ENCODE measurements around the gene NAA50. TPM values are rescaled to one million over a fixed set of nuclear protein-coding genes. Genes with fewer than 3 reads are reported as not detected.

The NAA50 gene
- total and polyA plus RNA-seq, 2 donors (not counting 1 experiment from before 2014, with no cell fraction given): 27.6 to 116 TPM

- ATAC-seq (ENCODE audit: low read depth) (no peak), DNase-seq (no peak)
- Histone ChIP-seq H3K9ac (ENCODE audit: low read length) (no peak overlapping the region), H2AFZ (ENCODE audit: insufficient read depth, low read depth, low read length, poor library complexity, severe bottlenecking) (no peak overlapping the region), H3K27ac (ENCODE audit: low read length in 2 of 2) (no peak overlapping the region), H3K79me2 (ENCODE audit: control insufficient read depth, insufficient read depth, low read length) (peaks cover 88% of the 10 kb centered on the region), H3K4me1 (ENCODE audit: control insufficient read depth in 2 of 2, insufficient read depth in 2 of 2, low read length in 2 of 2) (peaks cover 3 to 4% of the 10 kb centered on the region in 2 donors), H4K20me1 (ENCODE audit: control insufficient read depth, insufficient read depth, low read length, poor library complexity, severe bottlenecking) (peaks cover 23% of the 10 kb centered on the region), H3K4me3 (ENCODE audit: control extremely low read depth in 1 of 5, extremely low read depth in 1 of 5, insufficient read depth in 1 of 5, low read depth in 2 of 5, low read length in 4 of 5) (no peak overlapping the region), H3K9me3 (ENCODE audit: control extremely low read depth in 1 of 3, control insufficient read depth in 2 of 3, insufficient read depth in 1 of 3, low read length in 2 of 3) (peaks cover 0 to 17% (median 16%) of the 10 kb centered on the region in 3 donors), H3K36me3 (replicated peaks in 1 of 2; ENCODE audit: control extremely low read depth in 1 of 2, control insufficient read depth in 1 of 2, extremely low read depth in 1 of 2, insufficient read depth in 2 of 2, low read length in 1 of 2) (peaks cover 0 to 15% of the 10 kb centered on the region in 2 experiments), H3K4me2 (replicated peaks; ENCODE audit: low read depth, low read length, poor library complexity, severe bottlenecking) (no peak overlapping the region), H3K27me3 (replicated peaks in 1 of 4; ENCODE audit: control extremely low read depth in 1 of 4, control insufficient read depth in 3 of 4, insufficient read depth in 4 of 4, low read length in 3 of 4) (no peaks in the 10 kb centered on the region)
- WGBS (ENCODE audit: insufficient coverage): 80% methylated on average over 1 of the region's 2 CpGs
- POLR2A ChIA-PET: no interaction called here
- Mint-ChIP-seq H3K27me3 (no peaks in the 10 kb centered on the region), H3K27ac (no peak overlapping the region), H3K9me3 (ENCODE audit: insufficient read depth) (peaks cover 12% of the 10 kb centered on the region), H3K4me3 (no peak overlapping the region), H3K4me1 (peaks cover 33% of the 10 kb centered on the region)
- CTCF ChIA-PET: no interaction called here
- TF ChIP-seq EZH2 (IDR thresholded peaks at IDR 0.05; ENCODE audit: borderline replicate concordance, insufficient read depth, low read depth, low read length, poor library complexity, severe bottlenecking): no peak
- TF ChIP-seq, protein P1, sequence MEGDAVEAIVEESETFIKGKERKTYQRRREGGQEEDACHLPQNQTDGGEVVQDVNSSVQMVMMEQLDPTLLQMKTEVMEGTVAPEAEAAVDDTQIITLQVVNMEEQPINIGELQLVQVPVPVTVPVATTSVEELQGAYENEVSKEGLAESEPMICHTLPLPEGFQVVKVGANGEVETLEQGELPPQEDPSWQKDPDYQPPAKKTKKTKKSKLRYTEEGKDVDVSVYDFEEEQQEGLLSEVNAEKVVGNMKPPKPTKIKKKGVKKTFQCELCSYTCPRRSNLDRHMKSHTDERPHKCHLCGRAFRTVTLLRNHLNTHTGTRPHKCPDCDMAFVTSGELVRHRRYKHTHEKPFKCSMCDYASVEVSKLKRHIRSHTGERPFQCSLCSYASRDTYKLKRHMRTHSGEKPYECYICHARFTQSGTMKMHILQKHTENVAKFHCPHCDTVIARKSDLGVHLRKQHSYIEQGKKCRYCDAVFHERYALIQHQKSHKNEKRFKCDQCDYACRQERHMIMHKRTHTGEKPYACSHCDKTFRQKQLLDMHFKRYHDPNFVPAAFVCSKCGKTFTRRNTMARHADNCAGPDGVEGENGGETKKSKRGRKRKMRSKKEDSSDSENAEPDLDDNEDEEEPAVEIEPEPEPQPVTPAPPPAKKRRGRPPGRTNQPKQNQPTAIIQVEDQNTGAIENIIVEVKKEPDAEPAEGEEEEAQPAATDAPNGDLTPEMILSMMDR (IDR thresholded peaks at IDR 0.05): no peak
- intact Hi-C loops (cut with micrococcal nuclease): no loop called here
Observed at GRCh38 chr3:113685956-113686721, 59.9 kb downstream of the NAA50 start.

DNA sequence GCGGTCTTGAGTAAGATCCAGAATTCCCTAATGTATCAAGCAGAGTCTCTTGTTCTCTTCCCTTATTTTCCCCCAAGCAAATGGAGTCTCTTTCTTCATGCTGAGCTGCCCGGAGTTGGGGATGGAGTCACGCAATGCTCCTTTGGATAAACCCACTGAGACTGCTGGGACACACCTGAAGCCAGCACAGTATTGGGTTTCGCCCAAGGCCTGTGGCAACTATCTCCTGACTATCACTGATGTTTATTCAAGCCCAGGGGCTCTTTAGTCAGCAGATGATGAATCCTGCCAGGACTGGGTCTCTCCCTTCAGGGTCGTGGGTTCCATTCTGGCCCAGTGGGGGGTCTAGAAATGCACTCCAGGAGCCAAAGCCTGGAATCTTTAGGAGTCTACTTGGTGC lies 60.9 kb downstream of the NAA50 start:
- H3K27me3 Mint-ChIP-seq: no peaks in the 10 kb centered on the region
- H2AFZ ChIP-seq (ENCODE audit: insufficient read depth, low read depth, low read length, poor library complexity, severe bottlenecking): no peak overlapping the region
- no peak overlapping the region for H3K4me3 Mint-ChIP-seq
- peaks cover 12% of the 10 kb centered on the region for H3K9me3 Mint-ChIP-seq (ENCODE audit: insufficient read depth)
- TF ChIP-seq, protein P1 (IDR thresholded peaks at IDR 0.05): no peak
- TF ChIP-seq EZH2 (IDR thresholded peaks at IDR 0.05; ENCODE audit: borderline replicate concordance, insufficient read depth, low read depth, low read length, poor library complexity, severe bottlenecking): no peak
- CTCF ChIA-PET: interaction anchor here (0.6 kb wide), 1 partner anchor 529 kb away, joined by 4 read pairs; no protein-coding TSS in a partner anchor
- H3K4me1 Mint-ChIP-seq: peaks cover 33% of the 10 kb centered on the region
- no peaks in the 10 kb centered on the region for H3K27me3 ChIP-seq (replicated peaks in 1 of 4; ENCODE audit: control extremely low read depth in 1 of 4, control insufficient read depth in 3 of 4, insufficient read depth in 4 of 4, low read length in 3 of 4)
- no peak overlapping the region for H3K9ac ChIP-seq (ENCODE audit: low read length)
- DNase-seq (no peak), ATAC-seq (ENCODE audit: low read depth) (no peak)
- no peak overlapping the region for H3K4me3 ChIP-seq (ENCODE audit: control extremely low read depth in 1 of 5, extremely low read depth in 1 of 5, insufficient read depth in 1 of 5, low read depth in 2 of 5, low read length in 4 of 5)
- H3K27ac Mint-ChIP-seq: no peak overlapping the region
- H3K4me1 ChIP-seq (ENCODE audit: control insufficient read depth in 2 of 2, insufficient read depth in 2 of 2, low read length in 2 of 2): peaks cover 0 to 4% of the 10 kb centered on the region in 2 donors
- POLR2A ChIA-PET: no interaction called here
- H3K36me3 ChIP-seq (replicated peaks in 1 of 2; ENCODE audit: control extremely low read depth in 1 of 2, control insufficient read depth in 1 of 2, extremely low read depth in 1 of 2, insufficient read depth in 2 of 2, low read length in 1 of 2): peaks cover 0 to 11% of the 10 kb centered on the region in 2 experiments
- no peak overlapping the region for H3K27ac ChIP-seq (ENCODE audit: low read length in 2 of 2)
- WGBS (ENCODE audit: insufficient coverage): 100% methylated on average over 5 of the region's 5 CpGs
- H4K20me1 ChIP-seq (ENCODE audit: control insufficient read depth, insufficient read depth, low read length, poor library complexity, severe bottlenecking): peaks cover 23% of the 10 kb centered on the region
- peaks cover 83% of the 10 kb centered on the region for H3K79me2 ChIP-seq (ENCODE audit: control insufficient read depth, insufficient read depth, low read length)
- peaks cover 0 to 17% (median 16%) of the 10 kb centered on the region in 3 donors for H3K9me3 ChIP-seq (ENCODE audit: control extremely low read depth in 1 of 3, control insufficient read depth in 2 of 3, insufficient read depth in 1 of 3, low read length in 2 of 3)
- no peak overlapping the region for H3K4me2 ChIP-seq (replicated peaks; ENCODE audit: low read depth, low read length, poor library complexity, severe bottlenecking)
- intact Hi-C loops (cut with micrococcal nuclease): no loop called here
